NCI-H1930 (cell line): ENCODE measurements around the gene SERPINA10.
"Not testable (repeated sequence)": the region's sequence is repeated elsewhere in the genome, so short reads cannot be mapped to it uniquely, and the experiment has no call there.

Experiments
- DNase-seq, 2 experiments: peaks; one replicate each; lab custom pipeline; 2025; lab: John Stamatoyannopoulos, UW

The SERPINA10 gene

GRCh38 chr14:94282991-94283723 lies 9.9 kb downstream of the SERPINA10 start:
- DNase-seq: no peak

GRCh38 chr14:94278731-94279130 lies 14.3 kb downstream of the SERPINA10 start:
- DNase-seq: no peak

DNA sequence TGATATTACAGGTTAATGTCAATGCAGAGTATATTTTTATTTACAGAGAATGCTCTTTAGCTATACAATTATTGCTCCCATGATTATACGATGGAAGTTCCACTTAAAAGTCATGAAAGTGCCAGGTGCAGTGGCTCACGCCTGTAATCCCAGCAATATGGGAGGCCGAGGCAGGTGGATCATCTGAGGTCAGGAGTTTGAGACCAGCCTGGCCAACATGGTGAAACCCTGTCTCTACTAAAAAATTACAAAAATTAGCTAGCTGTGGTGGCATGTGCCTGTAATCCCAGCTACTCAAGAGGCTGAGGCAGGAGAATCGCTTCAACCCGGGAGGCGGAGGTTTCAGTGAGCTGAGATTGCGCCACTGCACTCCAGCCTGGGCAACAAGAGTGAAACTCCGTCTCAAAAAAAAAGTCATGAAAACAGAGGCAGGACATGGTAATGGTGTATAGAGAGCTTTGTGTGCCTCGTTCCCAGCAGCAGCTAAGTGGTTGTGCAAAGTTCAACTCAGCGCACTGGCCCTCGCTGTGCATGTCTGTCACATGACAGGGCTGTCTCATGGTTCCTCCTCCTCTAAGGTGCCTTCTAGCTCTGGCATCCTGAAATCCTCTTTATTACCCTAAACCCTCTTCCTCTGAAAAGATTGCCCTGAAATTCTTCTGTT lies 16.0 kb downstream of the SERPINA10 start:
- DNase-seq: not testable (repeated sequence)

- DNase-seq: no peak
Observed at GRCh38 chr14:94269156-94269555, 23.9 kb downstream of the SERPINA10 start.

GRCh38 chr14:94268582-94268981 lies 24.5 kb downstream of the SERPINA10 start:
- DNase-seq: not testable (repeated sequence)

- DNase-seq: no peak
Observed at GRCh38 chr14:94267352-94267751, 25.7 kb downstream of the SERPINA10 start.

DNA sequence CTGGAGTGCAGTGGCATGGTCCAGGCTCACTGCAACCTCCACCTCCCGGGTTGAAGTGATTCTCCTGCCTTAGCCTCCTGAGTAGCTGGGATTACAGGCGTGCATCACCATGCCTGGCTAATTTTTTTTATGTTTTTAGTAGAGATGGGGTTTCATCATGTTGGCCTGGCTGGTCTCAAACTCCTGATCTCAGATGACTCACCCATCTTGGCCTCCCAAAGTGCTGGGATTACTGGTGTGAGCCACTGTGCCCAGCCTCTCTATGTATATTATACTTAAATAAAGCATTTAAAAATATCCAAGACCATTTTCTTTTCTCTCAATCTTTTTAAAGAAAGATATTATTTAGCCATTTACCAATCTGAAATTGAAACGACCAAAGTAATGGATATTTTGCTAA lies 28.9 kb downstream of the SERPINA10 start:
- DNase-seq: not testable (repeated sequence)

DNA sequence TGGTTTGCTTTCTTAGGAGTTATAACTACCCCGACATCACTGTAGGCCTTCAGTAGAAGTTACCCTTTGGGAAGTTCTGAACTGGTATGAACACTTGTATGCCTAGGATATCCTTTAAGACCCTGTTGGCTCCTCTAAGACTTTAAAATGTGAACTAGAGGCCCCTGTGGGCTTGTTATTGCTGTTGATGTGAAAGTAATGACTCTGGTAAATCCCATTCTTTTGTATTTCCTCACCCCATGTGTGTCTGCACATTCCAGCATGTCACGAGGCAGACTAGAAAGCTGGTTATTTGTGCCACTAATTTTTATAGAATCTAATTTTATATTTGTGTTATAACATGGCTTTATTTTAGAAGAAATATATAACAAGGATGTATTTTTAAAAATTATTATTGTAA lies 48.9 kb downstream of the SERPINA10 start:
- no peak for DNase-seq

- no peak for DNase-seq
Observed at GRCh38 chr14:94239406-94239805, 53.7 kb downstream of the SERPINA10 start.

DNA sequence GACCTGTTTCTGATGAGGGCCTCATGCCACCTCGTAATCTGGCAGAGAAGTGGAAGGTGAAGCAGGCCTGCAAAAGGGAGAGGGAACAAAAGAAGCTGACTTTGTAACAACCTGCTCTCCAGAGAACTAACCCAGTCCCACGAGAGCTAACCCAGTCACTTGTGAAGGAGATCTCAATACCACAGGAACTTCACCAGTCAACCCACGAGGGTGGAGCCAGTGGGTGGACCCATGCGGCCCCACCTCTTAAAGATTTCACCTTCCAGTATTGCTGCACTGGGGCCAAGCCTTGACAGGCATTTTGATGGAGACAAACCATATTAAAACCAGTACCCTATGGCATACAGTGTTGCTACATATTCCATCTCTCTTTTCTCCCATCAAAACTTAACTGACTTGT lies 55.1 kb downstream of the SERPINA10 start:
- no peak for DNase-seq

DNA sequence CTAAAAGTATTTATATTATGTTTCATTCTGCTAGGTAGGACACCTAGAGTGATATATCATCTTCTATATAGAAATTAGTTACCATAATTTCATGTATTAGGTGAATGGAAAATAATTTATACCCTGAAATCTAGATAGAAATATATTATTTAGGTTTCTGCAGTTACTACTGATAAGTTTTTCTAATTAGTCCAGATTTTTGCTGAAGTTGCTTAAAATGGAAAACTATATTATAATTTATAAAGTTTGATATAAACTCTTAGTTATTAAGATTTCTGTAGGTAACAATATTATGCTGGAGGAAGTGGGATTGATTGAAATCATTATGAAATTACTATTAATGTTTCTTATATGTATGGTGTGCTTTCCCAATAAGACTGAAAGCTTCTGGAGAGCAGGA lies 56.0 kb downstream of the SERPINA10 start:
- DNase-seq: no peak
